ENCODE results near the gene PPL.

DNA sequence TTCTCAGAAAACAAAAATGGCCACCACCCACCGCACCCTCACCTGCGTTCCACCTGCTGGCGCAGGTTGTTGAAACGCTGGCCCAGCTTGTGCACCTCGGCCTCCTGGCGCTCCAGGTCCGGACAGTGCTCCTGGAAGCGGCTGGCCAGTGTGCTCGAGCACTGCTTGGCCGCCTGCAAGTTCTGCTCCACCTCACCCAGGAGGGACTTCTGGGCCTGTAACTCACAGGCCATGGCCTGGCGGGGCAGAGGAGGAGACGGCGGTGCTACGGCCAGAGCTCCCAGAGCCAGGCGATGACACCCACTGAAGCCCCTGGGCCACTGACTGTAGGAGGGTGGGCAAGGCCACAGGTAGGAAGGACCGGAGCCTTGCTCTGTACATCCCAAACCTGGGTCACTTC is 46.3 kb downstream of the PPL start:
- TF ChIP-seq POLR2A (IDR thresholded peaks at IDR 0.05; ENCODE audit: low read length) (no peak), GATA1 (IDR thresholded peaks at IDR 0.05; ENCODE audit: low read depth, low read length) (no peak)
